Endothelial cell of umbilical vein (primary cell): ENCODE data around the gene TTYH3. TPM values are rescaled to one million over a fixed set of nuclear protein-coding genes. Genes with fewer than 3 reads are reported as not detected.

ENCODE experiments used
- BruUV-seq: library from RNA; stranded (reverse); fragments of 400-500 nt; replicated peaks from 2 replicates; lab custom pipeline; 2021; lab: Mats Ljungman, UMichigan
- CTCF ChIA-PET: fragments of 300-600, 350-600 bp; sonication (Branson Sonifier 250); formaldehyde crosslinking; loops from one replicate; lab custom pipeline; 2021; ENCODE audit warnings: antibody characterized with exemption, inconsistent platforms; lab: Charles Lee
- POLR2A ChIA-PET: fragments of 300-600, 350-600 bp; sonication (Branson Sonifier 250); formaldehyde crosslinking; loops from one replicate; lab custom pipeline; 2021; ENCODE audit warnings: antibody characterized with exemption, inconsistent platforms; lab: Charles Lee
- DNase-seq: peaks from one replicate; pipeline ENCODE4 v3.0.0-alpha.2; 2011; ENCODE audit warnings: low read depth, low spot score
- FAIRE-seq: peaks from 2 replicates; lab custom pipeline; 2011; peaks lifted over from hg19 to GRCh38; lab: Jason Lieb, UNC
- H2AFZ ChIP-seq: 2 replicates; pipeline ENCODE4 v1.6.0; 2012; ENCODE audit warnings: low read depth, low read length, control low read depth, inconsistent platforms
- H3K27ac ChIP-seq: 2 replicates; pipeline ENCODE4 v1.5.1; 2011; ENCODE audit warnings: low read depth, mild to moderate bottlenecking, control low read depth, low read length, moderate library complexity; ENCODE audit not compliant: insufficient read depth
- H3K27me3 ChIP-seq, 2 experiments: 2 replicates each; pipeline versions ENCODE4 v1.6.0 to v1.6.1; 2011; ENCODE audit warnings: low read length in 2 of 2, mixed read lengths in 1 of 2; ENCODE audit not compliant: control insufficient read depth in 2 of 2, insufficient read depth in 2 of 2
- H3K36me3 ChIP-seq, 2 experiments: 2 replicates in 1 of 2; 3 replicates in 1 of 2; pipeline ENCODE4 v1.5.1; 2011; ENCODE audit warnings: low read length in 2 of 2, mild to moderate bottlenecking in 1 of 2, moderate library complexity in 1 of 2; ENCODE audit not compliant: control insufficient read depth in 2 of 2, insufficient read depth in 2 of 2; ENCODE audit errors: extremely low read depth in 1 of 2
- H3K4me1 ChIP-seq: 3 replicates; pipeline ENCODE4 v1.5.1; 2011; ENCODE audit warnings: mild to moderate bottlenecking, low read length; ENCODE audit not compliant: control insufficient read depth, insufficient read depth; ENCODE audit errors: extremely low read depth
- H3K4me2 ChIP-seq: 2 replicates; pipeline ENCODE4 v1.6.1; 2011; ENCODE audit warnings: low read length, control low read depth, mixed read lengths; ENCODE audit not compliant: insufficient read depth
- H3K4me3 ChIP-seq, 3 experiments: fragments of 200-600 bp in 1 of 3; sonication (generic), shearing (Covaris generic) in 1 of 3; replicated peaks in 1 of 3; 2 replicates each; pipeline ENCODE4 v1.5.1; 2011 to 2016; ENCODE audit warnings: control low read depth in 3 of 3, low read length in 3 of 3, mild to moderate bottlenecking in 2 of 3, inconsistent platforms in 1 of 3, low read depth in 1 of 3, moderate library complexity in 1 of 3; ENCODE audit not compliant: insufficient read depth in 1 of 3
- H3K79me2 ChIP-seq: 2 replicates; pipeline ENCODE4 v1.6.0; 2012; ENCODE audit warnings: low read length, inconsistent platforms; ENCODE audit not compliant: control insufficient read depth, insufficient read depth
- H3K9ac ChIP-seq: replicated peaks from 2 replicates; pipeline ENCODE3; 2011; ENCODE audit warnings: low read length, control low read depth; ENCODE audit not compliant: insufficient read depth; ENCODE audit errors: extremely low read depth
- H3K9me1 ChIP-seq: replicated peaks from 3 replicates; pipeline ENCODE4 v1.6.0; 2011; ENCODE audit warnings: mild to moderate bottlenecking, low read length; ENCODE audit not compliant: control insufficient read depth, insufficient read depth; ENCODE audit errors: extremely low read depth
- H3K9me3 ChIP-seq: replicated peaks from 2 replicates; pipeline ENCODE4 v1.5.1; 2012; ENCODE audit warnings: low read length, inconsistent platforms; ENCODE audit not compliant: control insufficient read depth, insufficient read depth
- H4K20me1 ChIP-seq: replicated peaks from 2 replicates; pipeline ENCODE3; 2011; ENCODE audit warnings: mild to moderate bottlenecking, low read length; ENCODE audit not compliant: control insufficient read depth, insufficient read depth; ENCODE audit errors: extremely low read depth
- EZH2 ChIP-seq: IDR thresholded peaks from 2 replicates; pipeline ENCODE4 v1.6.1; 2012; ENCODE audit warnings: borderline replicate concordance, low read depth, mild to moderate bottlenecking, moderate library complexity, low read length, inconsistent platforms; ENCODE audit not compliant: severe bottlenecking
- FOS ChIP-seq: IDR thresholded peaks from 2 replicates; pipeline ENCODE4 v1.6.1; 2011; ENCODE audit warnings: mild to moderate bottlenecking, low read length, moderate library complexity, borderline replicate concordance; ENCODE audit not compliant: insufficient read depth
- GATA2 ChIP-seq: IDR thresholded peaks from 2 replicates; pipeline ENCODE4 v1.7.0; 2011; ENCODE audit warnings: low read depth, mild to moderate bottlenecking, moderate library complexity, mixed read lengths, low read length; ENCODE audit not compliant: insufficient read length, insufficient read depth
- JUN ChIP-seq: IDR thresholded peaks from 2 replicates; pipeline ENCODE4 v1.6.1; 2011; ENCODE audit warnings: borderline replicate concordance, low read depth; ENCODE audit not compliant: insufficient read length, insufficient read depth
- MYC ChIP-seq: IDR thresholded peaks from one replicate; pipeline ENCODE4 v1.6.1; 2011; ENCODE audit warnings: mild to moderate bottlenecking, low read depth, low read length
- POLR2A ChIP-seq: IDR thresholded peaks from 2 replicates; pipeline ENCODE4 v1.6.1; 2012; ENCODE audit warnings: low read depth, mild to moderate bottlenecking, control low read depth, low read length
- POLR2AphosphoS5 ChIP-seq: IDR thresholded peaks from 2 replicates; pipeline ENCODE4 v1.6.1; 2012; ENCODE audit warnings: low read depth, mild to moderate bottlenecking, control low read depth, low read length, moderate library complexity; ENCODE audit not compliant: insufficient read depth
- dilution Hi-C: fragments of 300-500 bp; cut with MboI; formaldehyde crosslinking; loops from one replicate; pipeline ENCODE4 v1.15.0; 2019; ENCODE audit warnings: low sequenced_read_pairs; ENCODE audit not compliant: extremely low pct_ligation_motif_present
- intact Hi-C: fragments of 100-400 bp; cut with micrococcal nuclease; formaldehyde crosslinking; loops from one replicate; pipeline ENCODE4 v1.10.0; 2022
- polyA plus RNA-seq, 4 experiments: library from polyadenylated mRNA; depleted of rRNA in 3 of 4; stranded (reverse) in 3 of 4; unstranded in 1 of 4; fragments of >200 nt; gene quantifications; 2 replicates each; pipeline versions ENCODE4 v1.2.1 to v1.2.3, GENCODE V29; 2011 to 2012; ENCODE audit warnings: missing spikeins in 1 of 4
- total RNA-seq: library from RNA; stranded (reverse); gene quantifications from 2 replicates; pipeline ENCODE4 v1.2.3, GENCODE V29; 2021
- TF ChIP-seq, protein P1 (sequence below): IDR thresholded peaks from 2 replicates; pipeline ENCODE4 v1.6.1; 2011; ENCODE audit not compliant: insufficient read depth, insufficient read length
- TF ChIP-seq, protein P2 (sequence below), 2 donors: IDR thresholded peaks; 1 replicate in 1 of 2; 2 replicates in 1 of 2; pipeline ENCODE4 v1.5.1; 2011; ENCODE audit warnings: low read length in 2 of 2, mild to moderate bottlenecking in 2 of 2, moderate library complexity in 2 of 2, control low read depth in 1 of 2, inconsistent platforms in 1 of 2, low read depth in 1 of 2; ENCODE audit not compliant: insufficient read depth in 1 of 2; ENCODE audit errors: extremely low read depth in 1 of 2

Gene TTYH3
- total and polyA plus RNA-seq, 2 donors (not counting 3 experiments of a cell fraction or from before 2014, with no cell fraction given): 143 to 280 TPM

DNA sequence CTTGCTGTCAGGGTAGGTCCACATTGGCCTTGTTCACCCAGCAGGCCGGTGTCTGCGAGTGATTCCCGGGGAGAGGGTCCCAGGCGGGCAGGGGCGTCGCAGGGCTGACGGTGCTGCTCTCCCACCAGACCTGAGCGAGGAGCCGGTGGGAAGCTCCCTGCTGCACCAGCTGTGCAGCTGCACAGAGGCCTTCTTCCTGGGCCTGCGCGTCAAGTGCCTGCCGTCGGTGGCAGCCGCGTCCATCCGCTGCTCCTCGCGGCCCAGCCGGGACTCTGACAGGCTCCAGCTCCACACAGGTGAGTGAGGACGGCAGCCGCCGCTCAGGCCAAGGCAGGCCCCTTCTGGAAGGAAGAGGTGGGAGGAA lies 70.8 kb downstream of the TTYH3 start:
- no peak overlapping the region for H3K4me2 ChIP-seq
- no peaks in the 10 kb centered on the region for H3K4me1 ChIP-seq
- H2AFZ ChIP-seq: no peak overlapping the region
- dilution Hi-C loops: no loop called here
- ChIA-PET POLR2A (no interaction called here), CTCF (interaction anchor here (0.6 to 1.2 kb wide), 4 partner anchors 10 to 76 kb away, joined by 3 to 5 read pairs (median 3); no protein-coding TSS in a partner anchor)
- H3K9me1 ChIP-seq: no peaks in the 10 kb centered on the region
- intact Hi-C loops: no loop called here
- no peak overlapping the region for H3K27ac ChIP-seq
- TF ChIP-seq POLR2A: no peak
- TF ChIP-seq, protein P1, sequence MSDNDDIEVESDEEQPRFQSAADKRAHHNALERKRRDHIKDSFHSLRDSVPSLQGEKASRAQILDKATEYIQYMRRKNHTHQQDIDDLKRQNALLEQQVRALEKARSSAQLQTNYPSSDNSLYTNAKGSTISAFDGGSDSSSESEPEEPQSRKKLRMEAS: no peak
- no peak for TF ChIP-seq GATA2
- no peak for TF ChIP-seq EZH2
- no peak for TF ChIP-seq POLR2AphosphoS5
- TF ChIP-seq FOS: no peak
- TF ChIP-seq, protein P2, sequence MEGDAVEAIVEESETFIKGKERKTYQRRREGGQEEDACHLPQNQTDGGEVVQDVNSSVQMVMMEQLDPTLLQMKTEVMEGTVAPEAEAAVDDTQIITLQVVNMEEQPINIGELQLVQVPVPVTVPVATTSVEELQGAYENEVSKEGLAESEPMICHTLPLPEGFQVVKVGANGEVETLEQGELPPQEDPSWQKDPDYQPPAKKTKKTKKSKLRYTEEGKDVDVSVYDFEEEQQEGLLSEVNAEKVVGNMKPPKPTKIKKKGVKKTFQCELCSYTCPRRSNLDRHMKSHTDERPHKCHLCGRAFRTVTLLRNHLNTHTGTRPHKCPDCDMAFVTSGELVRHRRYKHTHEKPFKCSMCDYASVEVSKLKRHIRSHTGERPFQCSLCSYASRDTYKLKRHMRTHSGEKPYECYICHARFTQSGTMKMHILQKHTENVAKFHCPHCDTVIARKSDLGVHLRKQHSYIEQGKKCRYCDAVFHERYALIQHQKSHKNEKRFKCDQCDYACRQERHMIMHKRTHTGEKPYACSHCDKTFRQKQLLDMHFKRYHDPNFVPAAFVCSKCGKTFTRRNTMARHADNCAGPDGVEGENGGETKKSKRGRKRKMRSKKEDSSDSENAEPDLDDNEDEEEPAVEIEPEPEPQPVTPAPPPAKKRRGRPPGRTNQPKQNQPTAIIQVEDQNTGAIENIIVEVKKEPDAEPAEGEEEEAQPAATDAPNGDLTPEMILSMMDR (IDR thresholded peaks at IDR 0.05; ENCODE audit: extremely low read depth in 1 of 2, insufficient read depth in 1 of 2, low read depth in 1 of 2, low read length in 2 of 2): no peak
- no peak for TF ChIP-seq JUN
- TF ChIP-seq MYC: no peak
- H3K36me3 ChIP-seq: no peaks in the 10 kb centered on the region
- no peaks in the 10 kb centered on the region for H4K20me1 ChIP-seq
- no peak overlapping the region for H3K4me3 ChIP-seq
- no peak for DNase-seq
- H3K79me2 ChIP-seq: no peaks in the 10 kb centered on the region
- H3K9ac ChIP-seq: no peak overlapping the region
- H3K9me3 ChIP-seq: no peaks in the 10 kb centered on the region
- H3K27me3 ChIP-seq: peaks cover 0 to 2% of the 10 kb centered on the region in 2 experiments
- no peak for FAIRE-seq
- no TSS peak for BruUV-seq
